CD4-positive, alpha-beta T cell treated with Interleukin-21 for 1 hour (primary cell): ENCODE data around the gene ENPP6.
"Not testable (repeated sequence)": the region's sequence is repeated elsewhere in the genome, so short reads cannot be mapped to it uniquely, and the experiment has no call there.

Experiments used
- DNase-seq: peaks from one replicate; pipeline ENCODE4 v3.0.0-alpha.2; 2020

The ENPP6 gene

GRCh38 chr4:184101711-184102110, 116.0 kb downstream of the ENPP6 start:
- no peak for DNase-seq

- no peak for DNase-seq
Measured at GRCh38 chr4:184100297-184100885, 117.3 kb downstream of the ENPP6 start.

GRCh38 chr4:184099535-184099966, 118.1 kb downstream of the ENPP6 start:
- no peak for DNase-seq

DNA sequence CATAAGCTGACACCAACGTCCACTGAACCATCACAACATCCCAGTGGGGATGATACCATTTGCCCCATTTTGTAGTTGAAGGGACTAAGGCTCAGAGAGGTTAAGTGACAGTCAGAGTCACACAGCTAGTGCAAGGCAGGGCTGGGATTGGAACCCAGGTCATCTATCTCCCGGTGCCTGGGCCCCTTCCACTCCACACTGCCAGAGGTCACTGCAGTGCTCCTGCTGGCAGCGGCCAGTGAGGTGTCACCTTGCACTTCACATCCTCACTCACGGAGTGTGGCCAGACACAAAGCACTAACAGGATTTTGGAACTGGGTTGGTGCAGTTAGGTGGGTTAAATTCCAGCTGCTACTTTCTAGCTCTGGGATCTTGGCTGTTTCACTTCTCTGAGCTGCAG, 118.7 kb downstream of the ENPP6 start:
- no peak for DNase-seq

DNA sequence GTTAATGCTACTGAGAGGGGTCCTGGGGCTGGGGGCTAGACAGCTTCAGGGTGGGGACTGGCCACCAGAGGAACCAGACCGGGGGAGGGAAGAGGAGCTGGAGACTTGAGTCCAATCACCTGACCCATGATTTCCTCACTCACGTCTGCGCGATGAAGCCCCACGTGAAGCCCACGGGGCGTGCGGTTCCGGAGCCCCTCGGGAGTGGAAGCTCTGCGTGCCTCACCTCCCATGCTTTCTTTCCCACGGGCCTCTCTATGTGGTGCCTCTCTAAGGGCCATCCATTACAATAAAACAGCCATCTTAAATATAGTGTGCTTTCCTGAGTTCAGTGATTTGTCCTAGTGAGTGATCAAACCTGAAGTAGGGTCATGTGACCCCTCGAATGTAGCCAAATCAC, 119.9 kb downstream of the ENPP6 start:
- DNase-seq = no peak

DNA sequence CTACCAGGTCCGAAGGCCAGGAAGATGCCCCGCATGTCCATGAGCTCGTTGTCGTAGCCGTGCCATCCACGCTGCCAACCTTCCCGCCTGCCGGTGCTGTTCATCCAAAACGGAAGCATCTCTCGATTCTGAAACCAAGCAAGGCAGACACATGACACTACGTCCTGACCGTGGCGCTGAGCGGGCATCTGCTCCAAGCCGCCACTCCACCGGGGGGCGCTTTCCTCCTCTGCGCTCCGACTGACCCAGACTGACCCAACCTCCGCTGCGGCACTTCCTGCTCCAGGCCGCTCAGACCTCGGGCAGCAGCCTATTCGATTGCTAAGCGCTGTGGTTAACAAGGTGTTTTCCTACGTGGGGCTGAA, 120.5 kb downstream of the ENPP6 start:
- DNase-seq = no peak

GRCh38 chr4:184096561-184097240, 121.0 kb downstream of the ENPP6 start:
- DNase-seq = no peak

- DNase-seq = no peak
Measured at GRCh38 chr4:184094532-184095159, 123.0 kb downstream of the ENPP6 start.

GRCh38 chr4:184091986-184092385, 125.7 kb downstream of the ENPP6 start:
- no peak for DNase-seq

GRCh38 chr4:184090571-184090970, 127.1 kb downstream of the ENPP6 start:
- DNase-seq = no peak

DNA sequence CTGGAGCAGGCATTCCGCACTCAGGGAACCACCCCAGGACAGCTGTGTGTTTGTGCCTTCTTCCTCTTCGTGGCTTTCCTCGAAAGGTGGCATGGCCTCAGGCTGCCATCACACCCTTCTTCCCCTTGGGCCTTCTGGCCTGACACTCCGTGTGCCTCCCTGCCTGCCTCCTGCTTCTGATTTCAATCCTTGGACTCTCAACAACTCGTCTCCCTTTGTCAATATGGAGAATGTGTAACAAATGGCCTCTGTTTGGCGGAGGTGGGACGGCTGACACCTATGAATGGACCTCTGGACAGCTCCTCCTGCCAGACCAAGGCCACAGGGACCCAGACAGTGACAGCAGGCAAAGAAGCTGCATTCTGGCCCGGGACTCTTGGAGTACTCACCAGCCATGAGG, 137.0 kb downstream of the ENPP6 start:
- no peak for DNase-seq

DNA sequence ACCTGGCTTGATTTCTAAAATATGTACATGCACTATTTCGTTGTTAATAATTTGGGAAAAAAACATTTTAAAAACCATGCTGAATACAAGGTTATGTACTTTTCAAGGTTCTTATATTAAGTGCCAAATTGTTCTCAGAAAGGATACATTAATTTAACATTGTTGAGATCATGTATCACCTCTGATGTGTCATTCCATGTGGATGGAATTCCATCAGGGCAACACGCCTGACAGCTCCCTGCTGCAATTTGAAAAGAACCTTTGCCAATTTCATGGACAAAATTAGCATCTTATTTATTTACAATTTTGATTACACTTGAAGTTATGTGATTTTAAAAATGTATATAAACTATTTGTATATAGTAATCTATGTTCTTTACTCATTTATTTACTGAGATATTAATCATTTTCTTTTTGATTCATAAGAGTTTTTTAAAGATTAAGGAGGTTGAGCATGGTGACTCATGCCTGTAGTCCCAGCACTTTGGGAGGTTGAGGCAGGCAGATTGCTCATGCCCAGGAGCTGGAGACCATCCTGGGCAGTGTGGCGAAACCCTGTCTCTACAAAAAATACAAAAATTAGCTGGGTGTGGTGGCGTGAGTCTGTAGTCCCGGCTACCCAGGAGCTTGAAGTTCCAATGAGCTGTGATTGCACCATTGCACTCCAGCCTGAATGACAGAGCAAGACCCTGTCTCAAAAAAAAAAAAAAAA, 142.8 kb downstream of the ENPP6 start:
- DNase-seq = no peak

DNA sequence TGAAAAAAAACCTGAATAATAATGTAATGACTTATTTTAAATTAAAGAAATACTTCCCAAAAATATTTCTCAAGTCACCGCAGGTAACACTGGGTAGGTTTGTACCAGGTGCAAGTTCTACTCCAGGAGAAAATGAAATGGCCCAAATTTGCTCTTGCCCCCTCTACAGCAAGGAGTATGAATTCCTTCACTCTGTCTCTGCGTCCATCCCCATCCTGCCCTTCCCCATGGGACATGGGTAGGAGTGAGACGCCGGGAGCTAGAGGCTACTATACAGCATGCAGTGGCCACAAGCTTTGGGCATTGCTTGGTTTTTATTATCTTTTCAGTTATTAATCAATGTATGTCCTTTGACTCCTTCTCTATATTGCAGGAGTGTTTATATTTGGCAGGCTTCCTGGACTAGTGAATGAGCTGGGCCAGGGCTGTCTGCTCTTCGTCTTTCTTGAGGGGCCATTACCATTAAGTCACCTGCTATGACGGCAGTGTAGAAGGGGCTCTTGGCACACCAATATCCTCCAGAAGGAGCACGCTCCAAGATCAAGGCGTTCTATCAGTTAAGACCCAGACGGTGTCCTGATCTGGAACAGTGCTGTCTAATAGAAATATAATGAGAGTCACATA, 149.6 kb downstream of the ENPP6 start:
- DNase-seq = no peak

GRCh38 chr4:184066584-184067300, 150.9 kb downstream of the ENPP6 start:
- no peak for DNase-seq

- DNase-seq = no peak
Measured at GRCh38 chr4:184064877-184065276, 152.8 kb downstream of the ENPP6 start.

GRCh38 chr4:184062769-184063168, 154.9 kb downstream of the ENPP6 start:
- DNase-seq = no peak

GRCh38 chr4:184061582-184061981, 156.1 kb downstream of the ENPP6 start:
- no peak for DNase-seq

GRCh38 chr4:184059099-184059498, 158.6 kb downstream of the ENPP6 start:
- no peak for DNase-seq

GRCh38 chr4:184058026-184058425, 159.6 kb downstream of the ENPP6 start:
- DNase-seq = no peak

GRCh38 chr4:184056877-184057276, 160.8 kb downstream of the ENPP6 start:
- DNase-seq = no peak

- DNase-seq = no peak
Measured at GRCh38 chr4:184053434-184053833, 164.2 kb downstream of the ENPP6 start.

- no peak for DNase-seq
Measured at GRCh38 chr4:184052616-184053015, 165.1 kb downstream of the ENPP6 start.

GRCh38 chr4:184051262-184051661, 166.4 kb downstream of the ENPP6 start:
- not testable (repeated sequence) for DNase-seq
